OCI-LY3 (cell line): ENCODE results near the gene ICAM1.

ENCODE experiments used
- H2AFZ ChIP-seq: fragments of 200-600, 300-600 bp; shearing (Covaris generic); 2 replicates; pipeline ENCODE4 v1.6.0; 2014; ENCODE audit warnings: antibody characterized with exemption, low read depth, low read length
- H3K27ac ChIP-seq: fragments of 200-600, 300-600 bp; sonication (generic); 2 replicates; pipeline ENCODE4 v1.5.1; 2014; ENCODE audit warnings: mild to moderate bottlenecking, low read length, moderate library complexity, mixed read lengths
- H3K27me3 ChIP-seq: fragments of 200-600, 300-600 bp; sonication (generic); 2 replicates; pipeline ENCODE4 v1.6.1; 2014; ENCODE audit warnings: low read depth, low read length, mixed read lengths
- H3K36me3 ChIP-seq: fragments of 200-600, 300-600 bp; sonication (generic); replicated peaks from 2 replicates; pipeline ENCODE3; 2014; ENCODE audit warnings: low read depth, low read length, mixed read lengths
- H3K4me1 ChIP-seq: fragments of 300-600, 200-600 bp; sonication (generic); 2 replicates; pipeline ENCODE4 v1.6.1; 2014; ENCODE audit warnings: low read length, mixed read lengths
- H3K4me2 ChIP-seq: fragments of 200-600, 300-600 bp; sonication (generic); 2 replicates; pipeline ENCODE4 v1.6.1; 2014; ENCODE audit warnings: low read length, mixed read lengths
- H3K4me3 ChIP-seq: fragments of 300-600, 200-600 bp; sonication (generic); 2 replicates; pipeline ENCODE4 v1.5.1; 2014; ENCODE audit warnings: antibody characterized with exemption, mild to moderate bottlenecking, low read length, moderate library complexity
- H3K79me2 ChIP-seq: fragments of 300-600, 200-600 bp; shearing (Covaris generic); 2 replicates; pipeline ENCODE4 v1.6.1; 2014; ENCODE audit warnings: mild to moderate bottlenecking, low read length, mixed read lengths
- H3K9ac ChIP-seq: fragments of 300-600, 200-600 bp; shearing (Covaris generic); 2 replicates; pipeline ENCODE4 v1.6.0; 2014; ENCODE audit warnings: mild to moderate bottlenecking, low read length, moderate library complexity
- H3K9me3 ChIP-seq: fragments of 200-600, 300-600 bp; shearing (Covaris generic); 2 replicates; pipeline ENCODE4 v1.6.1; 2014; ENCODE audit warnings: low read length, mixed read lengths; ENCODE audit not compliant: insufficient read depth
- H4K20me1 ChIP-seq: fragments of 200-600, 300-600 bp; sonication (generic); 2 replicates; pipeline ENCODE4 v1.6.1; 2016; ENCODE audit warnings: low read length, mixed read lengths; ENCODE audit not compliant: insufficient read depth
- CTCF ChIP-seq: fragments of 200-600, 300-600 bp; sonication (generic); IDR thresholded peaks from 2 replicates; pipeline ENCODE4 v1.5.1; 2014; ENCODE audit warnings: antibody characterized with exemption, low read length, low read depth
- EZH2phosphoT487 ChIP-seq: fragments of 200-600 bp; shearing (Covaris generic); IDR thresholded peaks from 2 replicates; pipeline ENCODE4 v1.6.1; 2018; ENCODE audit warnings: antibody characterized with exemption, mixed run types, low read depth

The ICAM1 gene

GRCh38 chr19:10289836-10290356 lies 19.0 kb downstream of the ICAM1 start, which contains the start of gene ICAM5:
TSS of gene ICAM5 (plus strand) at chr19:10289952. CDS start at chr19:10290044, 92 bp downstream.
- H3K27me3 ChIP-seq, result no peaks in the 10 kb centered on the region
- TF ChIP-seq CTCF (no peak), EZH2phosphoT487 (no peak)
- peak within 1 kb of the TSS; percentile 77 for H3K4me3 ChIP-seq
- no peaks in the 10 kb centered on the region for H3K9me3 ChIP-seq
- H4K20me1 ChIP-seq, result peaks cover 23% of the 10 kb centered on the region
- peak within 1 kb of the TSS; percentile 75 for H3K4me2 ChIP-seq
- peak within 1 kb of the TSS; percentile 80 for H2AFZ ChIP-seq
- H3K4me1 ChIP-seq, result peaks cover 5% of the 10 kb centered on the region
- peak within 1 kb of the TSS; percentile 55 for H3K9ac ChIP-seq
- peak within 1 kb of the TSS; percentile 49 for H3K27ac ChIP-seq
- no peaks in the 10 kb centered on the region for H3K79me2 ChIP-seq
- H3K36me3 ChIP-seq, result peaks cover 36% of the 10 kb centered on the region

GRCh38 chr19:10290357-10290875 lies 19.5 kb downstream of the ICAM1 start:
- Histone ChIP-seq H3K4me3 (peak overlapping the region; percentile 77), H3K4me2 (peak overlapping the region; percentile 75), H3K27ac (no peak overlapping the region), H3K27me3 (no peaks in the 10 kb centered on the region), H3K9me3 (no peaks in the 10 kb centered on the region), H3K79me2 (no peaks in the 10 kb centered on the region), H3K36me3 (peaks cover 31% of the 10 kb centered on the region), H3K4me1 (peaks cover 5% of the 10 kb centered on the region), H3K9ac (peak overlapping the region; percentile 55; the same call in 1 of the 2 replicates), H4K20me1 (peaks cover 18% of the 10 kb centered on the region), H2AFZ (no peak overlapping the region)
- TF ChIP-seq CTCF (no peak), EZH2phosphoT487 (no peak)

DNA sequence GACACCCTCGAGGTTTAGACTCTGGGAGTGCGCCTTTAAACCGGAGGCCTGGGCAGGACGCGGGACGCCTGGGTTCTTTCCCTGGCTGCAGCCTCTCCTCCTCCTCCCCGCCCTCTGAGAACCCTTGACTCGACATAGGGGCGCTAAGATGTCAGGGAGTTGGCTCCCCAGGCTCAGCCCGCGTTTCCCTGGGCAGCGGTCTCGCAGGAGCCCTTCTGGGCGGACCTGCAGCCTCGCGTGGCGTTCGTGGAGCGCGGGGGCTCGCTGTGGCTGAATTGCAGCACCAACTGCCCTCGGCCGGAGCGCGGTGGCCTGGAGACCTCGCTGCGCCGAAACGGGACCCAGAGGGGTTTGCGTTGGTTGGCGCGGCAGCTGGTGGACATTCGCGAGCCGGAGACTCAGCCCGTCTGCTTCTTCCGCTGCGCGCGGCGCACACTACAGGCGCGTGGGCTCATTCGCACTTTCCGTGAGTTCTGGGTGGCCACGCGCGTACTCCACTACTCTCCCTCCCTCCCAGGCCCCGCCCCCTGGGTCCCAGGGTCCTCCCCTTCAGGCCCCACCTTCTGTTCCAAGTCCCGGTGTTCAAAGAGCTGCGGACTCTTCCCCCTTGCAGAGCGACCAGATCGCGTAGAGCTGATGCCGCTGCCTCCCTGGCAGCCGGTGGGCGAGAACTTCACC lies 20.1 kb downstream of the ICAM1 start:
- Histone ChIP-seq H3K4me2 (peak overlapping the region; percentile 75), H3K4me1 (peaks cover 5% of the 10 kb centered on the region), H3K4me3 (peak overlapping the region; percentile 77), H3K36me3 (peaks cover 25% of the 10 kb centered on the region), H3K79me2 (no peaks in the 10 kb centered on the region), H3K9ac (no peak overlapping the region; the same call in 1 of the 2 replicates), H2AFZ (no peak overlapping the region), H3K27me3 (no peaks in the 10 kb centered on the region), H4K20me1 (peaks cover 12% of the 10 kb centered on the region), H3K27ac (no peak overlapping the region), H3K9me3 (no peaks in the 10 kb centered on the region)
- no peak for TF ChIP-seq CTCF
- no peak for TF ChIP-seq EZH2phosphoT487

DNA sequence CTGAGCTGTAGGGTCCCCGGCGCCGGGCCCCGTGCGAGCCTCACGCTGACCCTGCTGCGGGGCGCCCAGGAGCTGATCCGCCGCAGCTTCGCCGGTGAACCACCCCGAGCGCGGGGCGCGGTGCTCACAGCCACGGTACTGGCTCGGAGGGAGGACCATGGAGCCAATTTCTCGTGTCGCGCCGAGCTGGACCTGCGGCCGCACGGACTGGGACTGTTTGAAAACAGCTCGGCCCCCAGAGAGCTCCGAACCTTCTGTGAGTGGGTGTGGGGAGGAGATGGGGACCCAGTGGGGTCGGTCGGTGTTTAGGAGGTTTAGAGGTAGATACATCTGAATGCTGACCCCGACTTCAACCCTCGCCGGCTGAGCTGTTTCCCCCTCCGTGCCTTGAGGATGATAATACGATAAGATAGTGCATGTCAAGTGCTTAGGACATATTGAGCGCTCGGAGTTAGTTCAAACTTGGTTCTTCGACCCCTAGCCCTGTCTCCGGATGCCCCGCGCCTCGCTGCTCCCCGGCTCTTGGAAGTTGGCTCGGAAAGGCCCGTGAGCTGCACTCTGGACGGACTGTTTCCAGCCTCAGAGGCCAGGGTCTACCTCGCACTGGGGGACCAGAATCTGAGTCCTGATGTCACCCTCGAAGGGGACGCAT lies 20.8 kb downstream of the ICAM1 start:
- H3K4me3 ChIP-seq, result peak overlapping the region; percentile 77
- H3K79me2 ChIP-seq, result no peaks in the 10 kb centered on the region
- no peak overlapping the region for H2AFZ ChIP-seq
- no peak overlapping the region for H3K9ac ChIP-seq
- no peaks in the 10 kb centered on the region for H3K9me3 ChIP-seq
- H3K27ac ChIP-seq, result no peak overlapping the region
- TF ChIP-seq EZH2phosphoT487 (no peak), CTCF (no peak)
- peaks cover 20% of the 10 kb centered on the region for H3K36me3 ChIP-seq
- H4K20me1 ChIP-seq, result peaks cover 5% of the 10 kb centered on the region
- peaks cover 5% of the 10 kb centered on the region for H3K4me1 ChIP-seq
- no peaks in the 10 kb centered on the region for H3K27me3 ChIP-seq
- peak overlapping the region; percentile 75 for H3K4me2 ChIP-seq
